NCI-H1694 (cell line): ENCODE measurements around the gene CEBPB.

Source experiments
- DNase-seq: peaks from one replicate; lab custom pipeline; 2025; lab: John Stamatoyannopoulos, UW

The CEBPB gene

GRCh38 chr20:50230184-50230583 is 39.6 kb downstream of the CEBPB start:
- DNase-seq: no peak

GRCh38 chr20:50230871-50231560 is 40.4 kb downstream of the CEBPB start:
- no peak for DNase-seq

GRCh38 chr20:50231854-50232253 is 41.2 kb downstream of the CEBPB start:
- DNase-seq: no peak

DNA sequence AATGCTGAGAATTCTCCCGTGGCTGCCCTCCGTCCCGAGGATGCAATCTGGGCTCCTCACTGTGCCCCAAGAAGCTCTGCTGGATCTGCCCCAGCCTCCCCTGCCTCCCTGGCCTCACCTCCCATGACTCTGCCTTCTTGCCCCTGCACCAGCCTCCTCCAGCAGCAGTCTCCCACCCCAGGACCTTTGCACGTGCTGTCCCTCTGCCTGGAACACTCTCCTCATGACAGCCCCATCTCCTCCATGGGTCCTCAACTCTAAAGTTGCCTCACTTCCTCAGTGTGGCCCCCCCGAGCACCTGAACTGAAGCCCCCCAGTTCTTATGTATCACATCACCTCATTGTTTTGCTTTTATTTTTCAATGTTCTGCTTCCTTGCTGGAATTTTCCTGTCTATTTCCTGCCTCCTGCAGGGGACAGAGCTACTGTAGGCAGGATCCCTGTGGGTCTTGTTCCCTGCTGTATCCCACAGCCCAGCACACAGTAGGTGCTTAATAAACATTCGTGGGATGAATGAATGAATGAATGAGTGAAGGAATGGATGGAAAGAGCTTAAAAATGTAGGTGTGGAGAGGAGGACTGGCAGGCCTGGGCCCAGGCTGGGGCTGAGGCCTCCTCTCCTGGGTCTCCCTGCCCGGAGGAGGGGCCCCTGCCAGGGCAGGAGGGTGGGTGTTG is 42.2 kb downstream of the CEBPB start:
- no peak for DNase-seq

- no peak for DNase-seq
These were observed 42.9 kb downstream of the CEBPB start for GRCh38 chr20:50233325-50234212.

DNA sequence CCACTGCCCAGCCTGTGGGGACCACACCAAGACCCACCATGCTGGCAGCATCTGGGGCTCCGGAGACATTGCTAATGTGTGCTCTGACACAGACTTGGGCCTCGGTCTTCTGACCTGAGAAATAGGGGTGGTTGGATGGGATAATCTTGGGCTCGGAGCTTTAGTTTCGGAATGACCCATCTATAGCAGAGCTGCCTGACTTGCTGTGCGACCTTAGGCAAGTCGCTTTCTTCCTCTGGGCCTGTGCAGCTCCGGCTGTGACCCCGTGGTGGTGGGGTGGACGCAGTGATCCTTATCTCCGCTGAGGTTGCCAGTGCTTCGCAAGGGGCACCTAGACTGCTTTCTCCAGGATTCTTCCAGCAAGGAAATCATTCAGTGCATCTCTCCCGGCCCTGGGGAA is 43.7 kb downstream of the CEBPB start:
- no peak for DNase-seq

DNA sequence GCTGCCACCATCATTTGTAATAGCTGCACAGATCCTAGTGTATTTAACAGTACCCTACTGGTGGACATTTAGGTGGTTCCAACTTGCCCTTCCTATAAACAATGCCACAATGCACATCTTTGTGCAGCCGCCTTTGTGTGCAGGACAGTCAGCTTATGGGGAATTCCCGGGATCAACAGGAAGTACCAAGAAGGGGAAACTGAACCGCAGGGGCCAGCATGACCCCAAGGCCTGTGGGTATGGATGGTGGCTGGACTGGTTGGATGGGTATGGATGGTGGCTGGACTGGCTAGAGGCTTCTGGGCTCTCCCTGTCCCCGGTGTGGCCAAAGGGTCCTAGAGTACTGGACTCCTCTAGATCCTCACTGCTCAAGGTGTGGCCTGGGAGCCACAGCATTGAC is 46.7 kb downstream of the CEBPB start:
- DNase-seq: no peak

- DNase-seq: no peak
These were observed 47.6 kb downstream of the CEBPB start for GRCh38 chr20:50238081-50238800.

DNA sequence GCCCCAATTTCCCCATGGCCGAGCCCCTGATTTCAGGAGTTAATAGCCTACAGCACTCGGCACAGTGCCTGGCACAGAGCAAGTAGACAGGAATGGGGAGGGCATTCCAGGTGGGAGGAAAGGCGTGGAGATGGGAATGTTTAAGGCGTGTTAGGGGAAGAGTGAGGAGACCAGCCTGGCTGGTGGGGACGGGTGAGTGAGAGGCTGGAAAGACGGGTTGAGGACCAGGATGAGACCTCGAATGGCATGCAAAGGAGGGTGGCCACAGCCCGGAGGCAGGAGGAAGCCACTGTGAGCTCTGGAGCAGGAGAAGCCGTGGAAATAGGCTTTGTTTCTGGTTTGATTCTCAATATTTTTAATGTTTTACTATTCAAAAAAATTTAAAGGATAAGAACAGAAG is 49.5 kb downstream of the CEBPB start:
- no peak for DNase-seq

GRCh38 chr20:50242178-50242514 is 51.5 kb downstream of the CEBPB start:
- DNase-seq: no peak
